Trophoblast cell (in vitro differentiated cells and primary cell): ENCODE results near the gene SERINC5.

ENCODE experiments used
- DNase-seq, 2 donors: peaks; one replicate each; pipeline ENCODE4 v3.0.0-alpha.2; 2016
- H2AFZ ChIP-seq: 2 replicates; pipeline ENCODE4 v1.6.1; 2013; ENCODE audit warnings: low read length, moderate library complexity, mild to moderate bottlenecking; ENCODE audit not compliant: insufficient read depth, poor library complexity
- H2AK5ac ChIP-seq: 2 replicates; pipeline ENCODE4 v1.6.1; 2013; ENCODE audit warnings: mild to moderate bottlenecking, low read length
- H2BK120ac ChIP-seq: 2 replicates; pipeline ENCODE4 v1.6.1; 2013; ENCODE audit warnings: low read length, mild to moderate bottlenecking, moderate library complexity; ENCODE audit not compliant: insufficient read depth, poor library complexity
- H2BK12ac ChIP-seq: 2 replicates; pipeline ENCODE4 v1.6.1; 2013; ENCODE audit warnings: mild to moderate bottlenecking, low read length, moderate library complexity
- H2BK5ac ChIP-seq: 2 replicates; pipeline ENCODE4 v1.6.1; 2013; ENCODE audit warnings: low read length, low read depth, moderate library complexity, mild to moderate bottlenecking; ENCODE audit not compliant: poor library complexity
- H3K14ac ChIP-seq: 2 replicates; pipeline ENCODE4 v1.6.1; 2013; ENCODE audit warnings: mild to moderate bottlenecking, low read length
- H3K18ac ChIP-seq: 2 replicates; pipeline ENCODE4 v1.6.1; 2013; ENCODE audit warnings: mild to moderate bottlenecking, low read length
- H3K23ac ChIP-seq: 2 replicates; pipeline ENCODE4 v1.6.1; 2013; ENCODE audit warnings: low read length
- H3K27ac ChIP-seq: 2 replicates; pipeline ENCODE4 v1.5.1; 2013; ENCODE audit warnings: low read depth, mild to moderate bottlenecking, inconsistent platforms, low read length, moderate library complexity
- H3K27me3 ChIP-seq: 2 replicates; pipeline ENCODE4 v1.6.1; 2013; ENCODE audit warnings: inconsistent platforms, mild to moderate bottlenecking, low read length, moderate library complexity; ENCODE audit not compliant: insufficient read depth
- H3K36me3 ChIP-seq, 2 experiments: 1 replicate in 1 of 2; 2 replicates in 1 of 2; pipeline ENCODE4 v1.6.1; 2013; ENCODE audit warnings: low read length in 2 of 2, mild to moderate bottlenecking in 2 of 2, moderate library complexity in 1 of 2; ENCODE audit not compliant: insufficient read depth in 2 of 2, control insufficient read depth in 1 of 2
- H3K4ac ChIP-seq: 2 replicates; pipeline ENCODE4 v1.6.1; 2013; ENCODE audit warnings: low read depth, mild to moderate bottlenecking, low read length, moderate library complexity
- H3K4me1 ChIP-seq, 2 experiments: 1 replicate in 1 of 2; 2 replicates in 1 of 2; pipeline ENCODE4 v1.6.1; 2013; ENCODE audit warnings: low read length in 2 of 2, mild to moderate bottlenecking in 2 of 2, moderate library complexity in 1 of 2; ENCODE audit not compliant: insufficient read depth in 2 of 2, control insufficient read depth in 1 of 2
- H3K4me2 ChIP-seq: 2 replicates; pipeline ENCODE4 v1.6.1; 2013; ENCODE audit warnings: inconsistent platforms, mild to moderate bottlenecking, low read length, moderate library complexity
- H3K4me3 ChIP-seq: 2 replicates; pipeline ENCODE4 v1.5.1; 2013; ENCODE audit warnings: mild to moderate bottlenecking, low read depth, low read length, inconsistent platforms
- H3K79me1 ChIP-seq: one replicate; pipeline ENCODE4 v1.6.1; 2013; ENCODE audit warnings: low read length
- H3K79me2 ChIP-seq: 2 replicates; pipeline ENCODE4 v1.6.1; 2013; ENCODE audit warnings: low read length, mild to moderate bottlenecking; ENCODE audit not compliant: control insufficient read depth, insufficient read depth, poor library complexity
- H3K9ac ChIP-seq: 2 replicates; pipeline ENCODE4 v1.6.1; 2013; ENCODE audit warnings: mild to moderate bottlenecking, low read length
- H3K9me3 ChIP-seq: 2 replicates; pipeline ENCODE4 v1.6.1; 2013; ENCODE audit warnings: low read depth, mild to moderate bottlenecking, control low read depth, inconsistent platforms, low read length; ENCODE audit not compliant: insufficient read depth
- H4K12ac ChIP-seq: 2 replicates; pipeline ENCODE4 v1.6.1; 2013; ENCODE audit warnings: low read depth, mild to moderate bottlenecking, low read length, moderate library complexity
- H4K8ac ChIP-seq: 2 replicates; pipeline ENCODE4 v1.6.1; 2013; ENCODE audit warnings: low read depth, mild to moderate bottlenecking, low read length, moderate library complexity
- H4K91ac ChIP-seq: one replicate; pipeline ENCODE4 v1.6.1; 2013; ENCODE audit warnings: low read depth, mild to moderate bottlenecking, low read length, moderate library complexity
- WGBS: extraction: QIAGEN DNeasy Blood & Tissue Kit; methylation state at CpG from one replicate; pipeline ENCODE4 v1.1.7; 2013; ENCODE audit warnings: missing lambda C conversion rate; ENCODE audit not compliant: insufficient read length, insufficient coverage; ENCODE audit errors: extremely low coverage; 5-methylcytosine and 5-hydroxymethylcytosine counted together

SERINC5 gene

GRCh38 chr5:80208381-80208780, 47.5 kb downstream of the SERINC5 start:
- H4K91ac ChIP-seq: no peak overlapping the region
- peaks cover 21 to 29% of the 10 kb centered on the region in 2 experiments for H3K4me1 ChIP-seq
- no peaks in the 10 kb centered on the region for H3K9me3 ChIP-seq
- no peak overlapping the region for H2BK12ac ChIP-seq
- no peak overlapping the region for H3K14ac ChIP-seq
- H2AFZ ChIP-seq: no peak overlapping the region
- no peak overlapping the region for H3K23ac ChIP-seq
- no peak overlapping the region for H4K12ac ChIP-seq
- no peaks in the 10 kb centered on the region for H3K27me3 ChIP-seq
- H3K79me2 ChIP-seq: peaks cover 12% of the 10 kb centered on the region
- H3K9ac ChIP-seq: no peak overlapping the region
- peaks cover 7 to 9% of the 10 kb centered on the region in 2 experiments for H3K36me3 ChIP-seq
- no peak for DNase-seq
- H2AK5ac ChIP-seq: no peak overlapping the region
- H3K79me1 ChIP-seq: peaks cover 11% of the 10 kb centered on the region
- H2BK5ac ChIP-seq: no peak overlapping the region
- H4K8ac ChIP-seq: no peak overlapping the region
- no peak overlapping the region for H3K4me3 ChIP-seq
- H3K27ac ChIP-seq: no peak overlapping the region
- H3K4me2 ChIP-seq: no peak overlapping the region
- no peak overlapping the region for H2BK120ac ChIP-seq
- no CpG with 5 or more reads among the region's 4 CpGs for WGBS
- no peak overlapping the region for H3K4ac ChIP-seq
- no peak overlapping the region for H3K18ac ChIP-seq

- Histone ChIP-seq H3K79me2 (peaks cover 10% of the 10 kb centered on the region), H2BK12ac (no peak overlapping the region), H3K4me1 (peaks cover 20 to 27% of the 10 kb centered on the region in 2 experiments), H2AK5ac (no peak overlapping the region), H3K27ac (no peak overlapping the region), H3K18ac (no peak overlapping the region), H2AFZ (no peak overlapping the region), H3K14ac (no peak overlapping the region), H3K27me3 (no peaks in the 10 kb centered on the region), H3K4me3 (no peak overlapping the region), H3K9me3 (no peaks in the 10 kb centered on the region), H2BK120ac (no peak overlapping the region), H3K23ac (no peak overlapping the region), H4K12ac (no peak overlapping the region), H3K79me1 (peaks cover 13% of the 10 kb centered on the region), H4K8ac (no peak overlapping the region), H2BK5ac (no peak overlapping the region), H3K9ac (no peak overlapping the region), H3K36me3 (peaks cover 9 to 10% of the 10 kb centered on the region in 2 experiments), H3K4ac (no peak overlapping the region), H3K4me2 (no peak overlapping the region), H4K91ac (no peak overlapping the region)
- no CpG with 5 or more reads among the region's 4 CpGs for WGBS
- DNase-seq: no peak
Observed at GRCh38 chr5:80207832-80208231, 48.0 kb downstream of the SERINC5 start.

- H2BK5ac ChIP-seq: peak overlapping the region; percentile 74
- H2AFZ ChIP-seq: no peak overlapping the region
- H3K27ac ChIP-seq: peak overlapping the region; percentile 70
- H3K23ac ChIP-seq: no peak overlapping the region
- no peak overlapping the region for H3K9ac ChIP-seq
- H2BK12ac ChIP-seq: peak overlapping the region; percentile 35
- H3K9me3 ChIP-seq: no peaks in the 10 kb centered on the region
- no peak overlapping the region for H3K4me2 ChIP-seq
- H3K27me3 ChIP-seq: no peaks in the 10 kb centered on the region
- no peak overlapping the region for H3K14ac ChIP-seq
- H3K18ac ChIP-seq: no peak overlapping the region
- no peak overlapping the region for H4K12ac ChIP-seq
- peak overlapping the region; percentile 38 for H3K4ac ChIP-seq
- H3K4me1 ChIP-seq: peaks cover 20 to 27% of the 10 kb centered on the region in 2 experiments
- H3K79me2 ChIP-seq: peaks cover 10% of the 10 kb centered on the region
- H4K8ac ChIP-seq: peak overlapping the region; percentile 31
- H3K36me3 ChIP-seq: peaks cover 18 to 21% of the 10 kb centered on the region in 2 experiments
- peak; percentile 77 to 95 for DNase-seq
- H4K91ac ChIP-seq: peak overlapping the region; percentile 33
- 100% methylated on average over 2 of the region's 4 CpGs for WGBS
- H2AK5ac ChIP-seq: no peak overlapping the region
- peaks cover 13% of the 10 kb centered on the region for H3K79me1 ChIP-seq
- H3K4me3 ChIP-seq: no peak overlapping the region
- peak overlapping the region; percentile 41 for H2BK120ac ChIP-seq
Observed at GRCh38 chr5:80206282-80206681, 49.6 kb downstream of the SERINC5 start.

GRCh38 chr5:80205846-80206245, 50.0 kb downstream of the SERINC5 start:
- peak overlapping the region; percentile 63 for H2BK5ac ChIP-seq
- H3K4me2 ChIP-seq: no peak overlapping the region
- H4K8ac ChIP-seq: peak overlapping the region; percentile 43
- H3K36me3 ChIP-seq: peaks cover 23 to 25% of the 10 kb centered on the region in 2 experiments
- H3K18ac ChIP-seq: peak overlapping the region; percentile 23
- H2BK120ac ChIP-seq: peak overlapping the region; percentile 54
- no peak overlapping the region for H3K23ac ChIP-seq
- no peaks in the 10 kb centered on the region for H3K9me3 ChIP-seq
- no CpG with 5 or more reads among the region's 4 CpGs for WGBS
- H4K12ac ChIP-seq: no peak overlapping the region
- no peak overlapping the region for H3K14ac ChIP-seq
- no peak overlapping the region for H3K4me3 ChIP-seq
- H3K79me1 ChIP-seq: peaks cover 13% of the 10 kb centered on the region
- H3K9ac ChIP-seq: no peak overlapping the region
- H2BK12ac ChIP-seq: no peak overlapping the region
- H3K27ac ChIP-seq: peak overlapping the region; percentile 79
- H4K91ac ChIP-seq: peak overlapping the region; percentile 75
- H3K4ac ChIP-seq: peak overlapping the region; percentile 63
- no peak overlapping the region for H2AFZ ChIP-seq
- H3K79me2 ChIP-seq: peaks cover 10% of the 10 kb centered on the region
- no peaks in the 10 kb centered on the region for H3K27me3 ChIP-seq
- no peak overlapping the region for H2AK5ac ChIP-seq
- peaks cover 20 to 27% of the 10 kb centered on the region in 2 experiments for H3K4me1 ChIP-seq
- no peak for DNase-seq
